IgD-negative memory B cell (primary cell): ENCODE results near the gene ZNF829. TPM values are rescaled to one million over a fixed set of nuclear protein-coding genes. Genes with fewer than 3 reads are reported as not detected.
A peak's percentile ranks its signal among the peaks of the same experiment; 100 is the strongest.

Source experiments
- H3K27ac Mint-ChIP-seq, 3 donors: one replicate each; pipeline ENCODE4 v1.8.0; 2020 to 2022; ENCODE audit warnings: mild to moderate bottlenecking in 3 of 3, mixed read lengths in 3 of 3, moderate library complexity in 1 of 3
- H3K27me3 Mint-ChIP-seq: one replicate; pipeline ENCODE4 v1.8.0; 2021; ENCODE audit warnings: mixed read lengths
- H3K36me3 Mint-ChIP-seq: one replicate; pipeline ENCODE4 v1.8.0; 2020; ENCODE audit warnings: mild to moderate bottlenecking, mixed read lengths
- H3K4me1 Mint-ChIP-seq, 3 donors: one replicate each; pipeline ENCODE4 v1.8.0; 2020 to 2022; ENCODE audit warnings: mixed read lengths in 3 of 3, mild to moderate bottlenecking in 1 of 3
- H3K4me3 Mint-ChIP-seq, 4 donors: one replicate each; pipeline ENCODE4 v1.8.0; 2020 to 2022; ENCODE audit warnings: mild to moderate bottlenecking in 4 of 4, mixed read lengths in 4 of 4, moderate library complexity in 3 of 4
- H3K9me3 Mint-ChIP-seq, 3 donors: one replicate each; pipeline ENCODE4 v1.8.0; 2020 to 2021; ENCODE audit warnings: mixed read lengths in 3 of 3, mild to moderate bottlenecking in 1 of 3
- polyA plus RNA-seq: library from polyadenylated mRNA; unstranded; fragments of 300-500 nt; fragmentation: Illumina TruSeq; gene quantifications from one replicate; pipeline ENCODE4 v1.2.3, GENCODE V29; 2021

Gene ZNF829
- polyA plus RNA-seq = 3.6 TPM

DNA sequence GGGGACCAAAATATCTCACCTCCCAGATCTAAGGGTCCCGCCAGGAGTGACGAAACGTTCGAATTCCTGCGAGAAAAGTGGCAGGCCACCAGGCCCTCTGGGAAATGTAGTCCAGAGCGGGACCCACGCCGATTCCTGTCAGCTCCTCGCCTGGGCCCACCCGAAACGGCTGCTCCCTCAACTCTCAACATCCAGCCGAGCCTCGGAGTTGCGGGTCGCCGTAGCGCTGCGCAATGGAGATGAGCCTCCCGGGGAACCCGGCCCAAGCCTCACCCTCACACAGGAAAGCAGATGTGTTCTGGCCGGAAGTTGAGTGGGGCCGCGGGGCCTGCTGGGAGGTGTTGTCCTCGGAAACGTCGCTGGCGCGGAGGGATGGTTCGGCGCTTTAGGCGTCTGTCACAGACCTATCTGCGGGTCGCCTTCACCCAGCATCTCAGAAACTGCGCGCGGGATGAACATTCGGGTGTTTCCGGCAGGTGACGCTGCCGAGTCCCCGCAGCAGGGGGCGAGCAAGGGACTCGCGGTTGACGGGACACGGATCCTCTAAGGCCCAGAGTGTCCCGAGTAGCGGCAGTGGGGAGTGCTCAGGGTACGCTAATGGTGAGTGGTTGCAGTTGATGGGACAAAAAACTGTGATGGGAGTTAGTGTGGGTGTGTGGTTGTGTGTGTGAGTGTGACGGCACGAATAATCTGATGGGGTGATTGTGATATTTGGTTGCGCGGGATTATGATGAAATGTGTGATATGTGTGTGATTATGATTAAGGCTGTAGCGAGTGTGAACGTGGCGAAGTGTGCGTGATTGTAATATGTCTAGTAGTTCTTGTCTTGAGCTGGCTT, at the start of gene ZNF829, which contains the start of gene ZNF568:
TSS of gene ZNF829 (minus strand) at position 300 of the 839 bp plus-strand sequence. CDS start 1,124 bp downstream, outside the sequence.
TSS of gene ZNF568 (plus strand) at position 341 of the 839 bp plus-strand sequence. CDS start 6,439 bp downstream, outside the sequence.
- Mint-ChIP-seq H3K27me3 (no peaks in the 10 kb centered on the region), H3K27ac (peak within 1 kb of the TSS; percentile 69 to 98 (median 97)), H3K4me1 (peaks cover 16 to 21% (median 19%) of the 10 kb centered on the region in 3 donors), H3K36me3 (peaks cover 18% of the 10 kb centered on the region), H3K9me3 (peaks cover 3 to 30% (median 16%) of the 10 kb centered on the region in 3 donors), H3K4me3 (peak within 1 kb of the TSS; percentile 92 to 96 (median 96))

DNA sequence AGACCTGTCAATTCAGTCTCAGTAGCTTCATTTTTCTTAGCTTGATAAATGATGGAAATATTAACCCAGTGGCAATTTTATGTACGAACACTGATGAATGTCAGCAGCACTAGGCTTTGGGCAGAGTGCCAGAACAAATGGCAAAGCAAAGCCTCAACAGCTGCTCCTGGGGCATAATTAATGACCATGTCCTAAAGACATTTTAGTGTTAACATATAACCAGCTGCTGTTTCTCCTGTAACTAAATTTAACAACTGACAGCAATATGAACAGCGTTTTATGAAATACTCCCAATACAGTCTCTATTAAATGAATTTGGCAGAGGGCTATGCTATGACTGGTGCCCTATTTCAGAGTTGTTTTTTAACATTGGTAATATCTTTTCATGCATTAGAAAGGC, 47.2 kb upstream of the ZNF829 start:
- H3K4me3 Mint-ChIP-seq = no peak overlapping the region
- peaks cover 4% of the 10 kb centered on the region for H3K36me3 Mint-ChIP-seq
- H3K4me1 Mint-ChIP-seq = no peaks in the 10 kb centered on the region
- H3K9me3 Mint-ChIP-seq = peaks cover 12 to 32% (median 24%) of the 10 kb centered on the region in 3 donors
- H3K27ac Mint-ChIP-seq = no peak overlapping the region
- no peaks in the 10 kb centered on the region for H3K27me3 Mint-ChIP-seq

DNA sequence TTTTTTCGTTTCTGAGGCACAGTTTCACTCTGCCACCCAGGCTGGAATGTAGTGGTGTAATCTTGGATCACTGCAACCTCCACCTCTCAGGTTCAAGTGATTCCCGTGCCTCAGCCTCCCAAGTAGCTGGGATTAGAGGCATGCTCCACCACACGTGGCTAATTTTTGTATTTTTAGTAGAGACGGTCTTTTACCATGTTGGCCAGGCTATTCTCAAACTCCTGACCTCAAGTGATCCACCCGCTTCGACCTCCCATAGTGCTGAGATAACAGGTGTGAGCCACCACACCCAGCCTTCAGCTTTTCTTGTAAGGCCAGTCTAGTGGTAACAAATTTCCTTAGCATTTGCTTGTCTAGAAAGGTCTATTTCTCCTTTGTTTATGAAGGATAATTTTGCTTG, 46.3 kb upstream of the ZNF829 start:
- Mint-ChIP-seq H3K4me1 (no peaks in the 10 kb centered on the region), H3K27ac (no peak overlapping the region), H3K4me3 (peak overlapping the region in 1 of 4 donors; percentile 65), H3K36me3 (peaks cover 4% of the 10 kb centered on the region), H3K27me3 (no peaks in the 10 kb centered on the region), H3K9me3 (peaks cover 14 to 36% (median 22%) of the 10 kb centered on the region in 3 donors)

DNA sequence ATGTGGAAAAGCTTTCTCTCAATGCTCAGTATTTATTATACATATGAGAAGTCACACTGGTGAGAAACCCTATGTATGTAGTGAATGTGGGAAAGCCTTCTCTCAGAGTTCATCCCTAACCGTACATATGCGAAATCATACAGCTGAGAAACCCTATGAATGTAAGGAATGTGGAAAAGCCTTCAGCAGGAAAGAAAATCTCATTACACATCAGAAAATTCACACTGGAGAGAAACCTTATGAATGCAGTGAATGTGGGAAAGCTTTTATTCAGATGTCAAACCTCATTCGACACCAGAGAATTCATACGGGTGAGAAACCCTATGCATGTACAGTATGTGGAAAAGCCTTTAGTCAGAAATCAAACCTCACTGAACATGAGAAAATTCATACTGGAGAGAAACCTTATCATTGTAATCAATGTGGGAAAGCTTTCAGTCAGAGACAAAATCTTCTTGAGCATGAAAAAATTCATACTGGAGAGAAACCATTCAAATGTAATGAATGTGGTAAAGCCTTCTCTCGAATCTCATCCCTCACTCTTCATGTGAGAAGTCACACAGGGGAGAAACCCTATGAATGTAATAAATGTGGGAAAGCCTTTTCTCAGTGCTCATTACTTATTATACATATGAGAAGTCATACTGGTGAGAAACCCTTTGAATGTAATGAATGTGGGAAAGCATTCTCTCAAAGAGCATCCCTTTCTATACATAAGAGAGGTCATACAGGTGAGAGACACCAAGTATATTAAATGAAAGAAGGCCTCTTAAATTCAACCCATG, 34.4 kb upstream of the ZNF829 start:
- peaks cover 10 to 54% (median 44%) of the 10 kb centered on the region in 3 donors for H3K9me3 Mint-ChIP-seq
- peak overlapping the region in 1 of 3 donors; percentile 76 for H3K27ac Mint-ChIP-seq
- H3K27me3 Mint-ChIP-seq = no peaks in the 10 kb centered on the region
- H3K4me1 Mint-ChIP-seq = no peaks in the 10 kb centered on the region
- no peak overlapping the region for H3K4me3 Mint-ChIP-seq
- H3K36me3 Mint-ChIP-seq = peaks cover 31% of the 10 kb centered on the region

DNA sequence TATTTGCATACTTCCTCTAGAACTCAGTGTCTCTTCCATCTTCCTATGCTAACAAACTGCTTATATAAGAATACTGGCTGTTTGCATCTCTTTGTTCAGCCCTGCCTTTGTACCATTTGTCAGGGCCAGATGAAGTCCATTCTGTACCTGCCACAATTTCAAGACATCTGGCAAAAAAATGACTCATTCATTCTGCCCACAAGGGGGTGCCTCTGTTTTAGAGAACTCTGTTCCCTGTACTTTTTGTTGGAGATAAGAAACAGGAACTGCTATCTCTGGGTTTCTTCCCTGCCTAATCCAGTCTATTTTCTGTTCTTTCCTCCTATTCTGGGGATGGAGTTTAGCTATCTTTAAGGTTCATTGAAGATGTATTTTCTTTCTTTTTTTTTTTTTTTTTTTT, 23.1 kb upstream of the ZNF829 start:
- H3K4me3 Mint-ChIP-seq = peak overlapping the region in 1 of 4 donors; percentile 51
- H3K4me1 Mint-ChIP-seq = no peaks in the 10 kb centered on the region
- H3K27ac Mint-ChIP-seq = no peak overlapping the region
- H3K9me3 Mint-ChIP-seq = peaks cover 10 to 65% (median 36%) of the 10 kb centered on the region in 3 donors
- peaks cover 56% of the 10 kb centered on the region for H3K36me3 Mint-ChIP-seq
- no peaks in the 10 kb centered on the region for H3K27me3 Mint-ChIP-seq

DNA sequence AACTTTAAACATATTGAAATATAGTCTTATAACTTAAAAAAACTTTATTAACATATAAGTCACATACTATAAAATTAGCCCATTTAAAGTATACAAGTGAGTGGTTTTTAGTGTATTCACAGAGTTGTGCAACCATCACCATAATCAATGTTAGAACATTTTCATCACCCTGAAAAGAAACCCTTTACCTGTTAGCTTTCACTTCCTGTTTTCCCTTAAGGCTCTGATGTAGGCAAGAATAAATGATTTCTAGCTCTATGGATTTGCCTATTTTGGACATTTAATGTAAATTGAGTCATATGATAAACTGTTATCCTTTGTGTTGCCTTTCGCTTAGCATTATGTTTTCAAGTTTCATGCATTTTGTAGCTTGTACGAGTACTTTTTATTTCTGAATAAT, 15.6 kb upstream of the ZNF829 start:
- Mint-ChIP-seq H3K27me3 (no peaks in the 10 kb centered on the region), H3K36me3 (peaks cover 32% of the 10 kb centered on the region), H3K27ac (no peak overlapping the region), H3K4me1 (peaks cover 0 to 8% (median 0%) of the 10 kb centered on the region in 3 donors), H3K9me3 (peaks cover 4 to 33% (median 13%) of the 10 kb centered on the region in 3 donors), H3K4me3 (no peak overlapping the region)

DNA sequence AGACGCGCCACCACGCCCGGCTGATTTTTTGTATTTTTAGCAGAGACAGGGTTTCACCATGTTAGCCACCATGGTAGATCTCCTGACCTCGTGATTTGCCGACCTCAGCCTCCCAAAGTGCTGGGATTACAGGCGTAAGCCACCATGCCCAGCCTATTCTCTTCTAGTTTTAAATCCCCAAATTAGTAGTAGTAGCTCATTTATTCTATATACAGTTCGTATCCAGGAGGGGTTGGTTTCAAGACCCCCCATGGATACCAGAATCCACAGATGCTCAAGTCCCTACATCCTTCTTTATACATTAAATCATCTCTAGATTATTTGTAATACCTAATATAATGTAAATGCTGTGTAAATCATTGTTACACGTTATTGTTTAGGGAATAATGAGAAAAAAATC, 2.0 kb upstream of the ZNF829 start:
- H3K9me3 Mint-ChIP-seq = peaks cover 8 to 29% (median 16%) of the 10 kb centered on the region in 3 donors
- peak overlapping the region in 1 of 4 donors; percentile 52 for H3K4me3 Mint-ChIP-seq
- no peaks in the 10 kb centered on the region for H3K27me3 Mint-ChIP-seq
- H3K36me3 Mint-ChIP-seq = peaks cover 25% of the 10 kb centered on the region
- peak overlapping the region in 1 of 3 donors; percentile 39 for H3K27ac Mint-ChIP-seq
- peaks cover 16 to 21% (median 19%) of the 10 kb centered on the region in 3 donors for H3K4me1 Mint-ChIP-seq

DNA sequence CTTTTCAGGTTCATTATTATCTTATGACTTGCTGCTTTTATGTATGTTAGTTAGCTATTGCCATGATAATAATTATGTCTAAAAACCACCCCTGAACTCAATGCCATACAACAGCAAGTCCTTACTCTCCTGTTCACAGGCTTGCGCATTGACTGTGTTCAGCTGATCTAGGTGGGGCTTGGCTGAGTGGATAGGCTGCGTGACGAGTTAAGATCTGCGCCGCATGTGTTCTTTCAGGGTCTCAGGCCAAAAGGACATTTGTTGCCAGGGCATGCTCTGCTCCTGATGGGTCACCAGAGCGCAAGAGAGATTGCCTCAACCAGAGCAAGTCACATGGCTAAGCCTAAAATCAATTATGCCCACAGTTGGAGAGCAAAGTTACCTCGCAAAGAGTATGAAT, 900 bp upstream of the ZNF829 start:
- peaks cover 22% of the 10 kb centered on the region for H3K36me3 Mint-ChIP-seq
- H3K4me3 Mint-ChIP-seq = peak overlapping the region; percentile 92 to 96 (median 95)
- peak overlapping the region in 2 of 3 donors; percentile 69 to 98 for H3K27ac Mint-ChIP-seq
- no peaks in the 10 kb centered on the region for H3K27me3 Mint-ChIP-seq
- H3K9me3 Mint-ChIP-seq = peaks cover 5 to 29% (median 16%) of the 10 kb centered on the region in 3 donors
- H3K4me1 Mint-ChIP-seq = peaks cover 16 to 21% (median 19%) of the 10 kb centered on the region in 3 donors

DNA sequence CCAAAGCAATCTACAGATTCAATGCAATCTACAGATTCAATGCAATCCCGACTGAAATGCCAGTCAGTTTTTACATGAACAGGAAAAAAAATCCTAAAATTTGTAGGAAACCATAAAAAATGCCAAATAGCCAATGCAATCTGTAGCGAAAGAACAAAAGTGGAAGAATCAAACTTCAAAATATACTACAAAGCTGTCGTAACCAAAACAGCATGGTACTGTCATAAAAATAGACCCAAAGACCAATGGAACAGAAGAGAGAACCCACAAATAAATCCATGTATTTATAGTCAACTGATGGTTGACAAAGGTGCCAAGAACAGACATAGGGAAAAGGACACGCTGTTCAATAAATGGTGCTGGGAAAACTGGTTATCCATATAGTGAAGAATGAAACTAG, 17.7 kb downstream of the ZNF829 start:
- H3K9me3 Mint-ChIP-seq = peaks cover 18 to 45% (median 44%) of the 10 kb centered on the region in 3 donors

DNA sequence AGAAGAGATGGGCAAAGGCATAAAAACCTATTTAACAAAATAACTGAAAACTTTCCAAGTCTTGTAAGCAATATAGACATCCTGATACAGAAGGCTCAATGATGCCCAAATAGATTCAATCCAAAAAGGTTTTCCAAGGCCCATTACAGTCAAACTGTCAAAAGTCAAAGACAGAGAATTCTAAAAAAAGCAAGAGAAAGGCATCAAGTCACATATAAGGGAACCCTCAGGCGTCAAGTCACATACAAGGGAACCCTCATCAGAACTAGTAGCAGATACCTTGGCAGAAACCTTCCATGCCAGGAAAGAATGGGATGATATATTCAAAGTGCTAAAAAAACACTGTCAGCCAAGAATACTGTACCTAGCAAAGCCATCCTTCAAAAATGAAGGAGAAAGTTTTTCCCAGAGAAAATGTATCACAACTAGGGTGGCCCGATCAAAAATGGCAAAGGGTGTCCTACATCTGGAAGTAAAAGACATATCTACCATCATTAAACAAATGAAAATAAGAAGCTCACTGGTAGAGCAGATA, 21.2 kb downstream of the ZNF829 start:
- H3K4me1 Mint-ChIP-seq = no peaks in the 10 kb centered on the region
- H3K4me3 Mint-ChIP-seq = no peak overlapping the region
- peaks cover 51% of the 10 kb centered on the region for H3K36me3 Mint-ChIP-seq
- peaks cover 24 to 50% (median 47%) of the 10 kb centered on the region in 3 donors for H3K9me3 Mint-ChIP-seq
- no peaks in the 10 kb centered on the region for H3K27me3 Mint-ChIP-seq
- H3K27ac Mint-ChIP-seq = no peak overlapping the region

More for the DNA sequence above, 17.7 kb downstream of the ZNF829 start:
- H3K4me3 Mint-ChIP-seq = no peak overlapping the region
- H3K36me3 Mint-ChIP-seq = peaks cover 46% of the 10 kb centered on the region
- H3K4me1 Mint-ChIP-seq = no peaks in the 10 kb centered on the region
- no peaks in the 10 kb centered on the region for H3K27me3 Mint-ChIP-seq
- no peak overlapping the region for H3K27ac Mint-ChIP-seq

DNA sequence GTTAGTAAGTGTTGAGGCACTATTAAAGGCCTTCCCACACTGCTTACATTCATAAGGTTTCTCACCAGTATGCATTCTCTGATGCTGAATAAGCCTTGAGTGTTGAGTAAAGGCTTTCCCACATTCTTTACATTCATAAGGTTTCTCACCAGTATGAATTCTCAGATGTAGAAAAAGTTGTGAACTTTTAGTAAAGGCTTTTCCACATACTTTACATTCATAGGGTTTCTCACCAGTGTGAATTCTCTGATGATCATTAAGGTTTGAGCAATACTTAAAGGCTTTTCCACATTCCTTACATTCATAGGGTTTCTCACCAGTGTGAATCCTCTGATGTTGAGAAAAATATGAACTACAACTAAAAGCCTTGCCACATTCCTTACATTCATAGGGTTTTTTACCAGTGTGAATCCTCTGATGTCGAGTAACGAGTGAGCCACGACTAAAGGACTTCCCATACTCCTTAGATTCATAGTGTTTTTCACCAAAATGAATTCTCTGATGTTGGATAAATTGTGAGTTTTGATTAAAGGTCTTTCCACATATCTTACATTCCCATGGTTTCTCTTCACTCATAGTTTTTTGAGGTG, 24.2 kb downstream of the ZNF829 start:
- Mint-ChIP-seq H3K27ac (no peak overlapping the region), H3K9me3 (peaks cover 21 to 46% (median 42%) of the 10 kb centered on the region in 3 donors), H3K4me3 (peak overlapping the region in 1 of 4 donors; percentile 61), H3K27me3 (no peaks in the 10 kb centered on the region), H3K4me1 (no peaks in the 10 kb centered on the region), H3K36me3 (peaks cover 43% of the 10 kb centered on the region)

DNA sequence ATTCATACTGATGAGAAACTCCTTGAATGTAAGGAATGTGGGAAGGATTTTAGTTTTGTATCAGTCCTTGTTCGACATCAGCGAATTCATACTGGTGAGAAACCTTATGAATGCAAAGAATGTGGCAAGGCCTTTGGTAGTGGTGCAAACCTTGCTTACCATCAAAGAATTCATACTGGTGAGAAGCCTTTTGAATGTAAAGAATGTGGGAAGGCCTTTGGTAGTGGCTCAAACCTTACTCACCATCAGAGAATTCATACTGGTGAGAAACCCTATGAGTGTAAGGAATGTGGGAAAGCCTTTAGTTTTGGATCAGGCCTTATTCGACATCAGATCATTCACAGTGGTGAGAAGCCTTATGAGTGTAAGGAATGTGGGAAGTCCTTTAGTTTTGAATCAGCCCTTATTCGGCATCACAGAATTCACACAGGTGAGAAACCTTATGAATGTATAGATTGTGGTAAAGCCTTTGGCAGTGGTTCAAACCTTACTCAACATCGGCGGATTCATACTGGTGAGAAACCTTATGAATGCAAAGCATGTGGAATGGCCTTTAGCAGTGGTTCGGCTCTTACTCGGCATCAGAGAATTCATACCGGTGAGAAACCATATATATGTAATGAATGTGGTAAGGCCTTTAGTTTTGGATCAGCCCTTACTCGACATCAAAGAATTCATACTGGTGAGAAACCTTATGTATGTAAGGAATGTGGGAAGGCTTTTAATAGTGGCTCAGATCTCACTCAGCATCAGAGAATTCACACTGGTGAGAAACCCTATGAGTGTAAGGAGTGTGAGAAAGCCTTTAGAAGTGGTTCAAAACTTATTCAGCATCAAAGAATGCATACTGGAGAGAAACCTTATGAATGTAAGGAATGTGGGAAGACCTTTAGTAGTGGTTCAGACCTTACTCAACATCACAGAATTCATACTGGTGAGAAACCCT, 38.8 kb downstream of the ZNF829 start:
- no peaks in the 10 kb centered on the region for H3K27me3 Mint-ChIP-seq
- H3K4me3 Mint-ChIP-seq = no peak overlapping the region
- H3K9me3 Mint-ChIP-seq = peaks cover 21 to 40% (median 39%) of the 10 kb centered on the region in 3 donors
- H3K36me3 Mint-ChIP-seq = peaks cover 39% of the 10 kb centered on the region
- H3K4me1 Mint-ChIP-seq = peaks cover 0 to 1% (median 0%) of the 10 kb centered on the region in 3 donors
- no peak overlapping the region for H3K27ac Mint-ChIP-seq

DNA sequence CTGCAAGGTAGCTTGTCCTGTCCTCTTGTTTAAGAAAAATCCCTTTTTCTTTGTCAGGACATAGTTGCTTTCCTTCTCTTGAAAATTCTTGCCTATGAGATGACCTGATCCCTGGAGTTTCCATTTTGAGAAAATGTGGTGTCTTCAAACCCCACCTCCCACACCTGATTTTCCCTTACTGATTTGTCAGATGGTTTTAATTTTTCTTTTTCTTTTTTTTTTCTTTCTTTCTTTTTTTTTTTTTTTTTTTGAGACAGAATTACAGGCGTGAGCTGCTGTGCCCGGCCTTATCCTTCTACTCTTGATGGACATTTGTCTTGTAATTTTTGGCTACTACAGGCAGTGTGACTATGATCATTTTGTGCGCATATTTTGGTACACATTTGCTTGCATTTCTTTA, 64.2 kb downstream of the ZNF829 start:
- Mint-ChIP-seq H3K36me3 (peaks cover 16% of the 10 kb centered on the region), H3K4me3 (no peak overlapping the region), H3K9me3 (peaks cover 3 to 18% (median 9%) of the 10 kb centered on the region in 3 donors), H3K27me3 (no peaks in the 10 kb centered on the region), H3K27ac (no peak overlapping the region), H3K4me1 (peaks cover 3 to 10% (median 9%) of the 10 kb centered on the region in 3 donors)
